OCI-LY3 (cell line): ENCODE results near the gene CA7.

Experiments
- CTCF ChIP-seq: fragments of 200-600, 300-600 bp; sonication (generic); IDR thresholded peaks from 2 replicates; pipeline ENCODE4 v1.5.1; 2014; ENCODE audit warnings: antibody characterized with exemption, low read length, low read depth
- EZH2phosphoT487 ChIP-seq: fragments of 200-600 bp; shearing (Covaris generic); IDR thresholded peaks from 2 replicates; pipeline ENCODE4 v1.6.1; 2018; ENCODE audit warnings: antibody characterized with exemption, mixed run types, low read depth

GRCh38 chr16:66882702-66883101 is 38.5 kb downstream of the CA7 start:
- TF ChIP-seq CTCF (no peak), EZH2phosphoT487 (no peak)
